ENCODE measurements around the gene GRIP2.

GRIP2 gene

DNA sequence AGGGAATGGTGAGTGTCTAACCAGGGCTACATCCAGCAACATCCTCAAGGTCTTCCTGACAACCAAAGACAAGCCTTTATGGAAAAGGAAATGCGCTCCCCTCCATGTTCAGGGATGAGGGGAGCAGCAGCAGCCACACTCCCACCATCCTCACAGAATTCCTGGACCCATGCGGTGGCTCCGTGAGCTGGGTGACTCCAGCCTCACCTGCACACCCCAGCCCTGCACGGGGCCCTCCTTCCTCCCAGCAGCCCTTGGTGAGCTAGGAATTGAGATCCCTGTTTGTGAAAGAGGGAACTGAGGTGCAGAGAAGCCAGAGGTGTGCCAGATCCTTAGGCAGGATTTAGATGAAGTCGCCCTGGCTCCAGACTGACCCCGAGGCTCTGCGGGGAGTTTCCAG lies 52.3 kb downstream of the GRIP2 start:
- no peak for DNase-seq (ENCODE audit: low spot score)

DNA sequence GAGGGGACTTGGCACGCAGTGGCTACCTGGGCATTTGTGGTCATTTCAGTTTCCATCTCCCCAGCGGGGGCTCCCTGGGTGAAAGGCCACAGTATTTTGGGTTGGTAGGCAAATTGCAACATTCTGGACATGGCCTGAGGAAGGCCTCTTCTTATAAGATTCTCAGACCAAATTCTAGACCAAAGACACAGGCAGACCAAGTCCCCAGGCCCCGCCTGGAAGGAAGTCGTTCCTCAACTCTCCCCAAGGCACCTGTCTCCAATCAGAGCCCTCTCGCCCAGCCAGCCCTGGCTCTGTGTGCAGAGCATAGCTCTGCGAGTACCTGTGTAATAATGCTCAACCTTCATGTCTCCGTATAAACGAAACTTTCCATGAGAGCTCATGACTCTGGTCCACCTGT lies 53.1 kb downstream of the GRIP2 start:
- DNase-seq (ENCODE audit: low spot score), result no peak

DNA sequence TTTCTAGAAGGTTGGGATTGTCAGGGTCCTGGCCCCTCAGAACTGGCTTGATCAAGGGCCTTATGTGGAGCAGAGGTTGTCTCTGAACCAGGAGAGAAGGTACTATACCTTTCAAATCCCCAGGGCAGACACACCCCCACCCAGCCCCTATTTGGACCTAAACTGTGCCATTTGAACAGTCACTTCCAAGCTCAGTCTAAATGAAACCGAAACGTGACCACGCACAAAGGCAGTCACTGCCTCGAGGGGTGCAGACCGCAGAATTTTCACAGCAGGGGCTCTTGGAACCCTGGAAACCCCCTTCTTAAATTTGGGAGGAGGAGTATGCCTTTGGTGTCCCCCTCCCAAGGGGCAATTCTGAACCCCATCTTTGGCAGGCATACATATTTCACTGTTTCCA lies 53.7 kb downstream of the GRIP2 start:
- DNase-seq (ENCODE audit: low spot score), result no peak

DNA sequence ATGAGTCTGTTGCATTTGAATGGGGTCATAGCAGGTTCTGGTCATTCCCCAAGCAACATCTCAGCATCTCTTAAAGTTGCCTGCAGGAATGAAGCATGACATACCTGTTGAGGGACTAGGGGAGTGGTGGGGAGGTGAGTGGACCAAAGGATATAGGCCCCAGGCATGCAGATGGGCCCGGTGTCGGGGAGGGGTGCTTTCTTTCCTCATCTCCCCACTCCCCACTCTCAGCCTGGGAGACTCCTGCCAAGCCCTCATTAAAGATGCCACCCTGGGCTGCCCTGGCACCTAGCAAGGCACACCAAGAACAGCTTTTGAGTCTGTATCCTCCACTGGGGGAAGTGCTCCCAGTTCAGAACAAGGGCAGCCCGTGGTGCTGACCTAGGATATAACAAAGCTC lies 54.2 kb downstream of the GRIP2 start:
- DNase-seq (ENCODE audit: low spot score), result no peak

DNA sequence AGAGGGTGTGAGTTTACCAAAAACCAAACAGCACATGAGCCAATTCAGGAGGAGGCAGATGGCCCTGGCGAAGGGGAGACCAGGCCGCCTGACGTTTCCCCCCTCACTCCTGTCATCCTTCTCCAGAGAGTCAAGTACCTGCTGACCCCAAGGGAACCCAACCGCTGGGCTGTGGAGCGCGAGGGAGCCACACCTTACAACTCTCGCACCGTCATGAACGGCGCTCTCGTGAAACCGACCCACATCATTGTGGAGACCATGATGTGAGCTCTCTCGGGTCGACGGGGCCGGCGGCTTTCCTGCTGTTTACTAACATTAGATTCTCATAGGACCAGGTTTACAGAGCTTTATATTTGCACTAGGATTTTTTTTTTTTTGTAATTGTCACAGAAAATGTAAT lies 55.4 kb downstream of the GRIP2 start:
- DNase-seq (ENCODE audit: low spot score), result no peak

DNA sequence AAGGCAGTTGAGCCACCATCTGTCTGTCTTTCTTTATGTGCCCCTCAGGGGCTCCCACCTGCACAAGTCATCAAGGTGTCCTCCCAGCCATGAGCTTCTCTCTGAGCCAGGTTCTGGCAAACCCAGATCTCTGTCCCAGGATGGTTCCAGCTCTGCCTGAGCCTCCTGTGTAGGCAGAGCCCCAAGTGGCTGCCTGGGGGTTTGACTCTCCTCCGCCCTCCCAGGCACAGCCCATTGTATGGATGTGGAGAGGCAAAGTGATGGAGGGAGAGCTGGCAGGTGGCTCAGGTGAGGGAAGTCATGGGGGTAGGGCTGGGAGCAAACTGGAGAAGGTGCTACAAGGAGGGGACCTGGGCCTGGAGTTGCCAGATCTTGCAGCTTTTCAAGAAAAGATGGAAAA lies 56.9 kb downstream of the GRIP2 start:
- no peak for DNase-seq (ENCODE audit: low spot score)

DNA sequence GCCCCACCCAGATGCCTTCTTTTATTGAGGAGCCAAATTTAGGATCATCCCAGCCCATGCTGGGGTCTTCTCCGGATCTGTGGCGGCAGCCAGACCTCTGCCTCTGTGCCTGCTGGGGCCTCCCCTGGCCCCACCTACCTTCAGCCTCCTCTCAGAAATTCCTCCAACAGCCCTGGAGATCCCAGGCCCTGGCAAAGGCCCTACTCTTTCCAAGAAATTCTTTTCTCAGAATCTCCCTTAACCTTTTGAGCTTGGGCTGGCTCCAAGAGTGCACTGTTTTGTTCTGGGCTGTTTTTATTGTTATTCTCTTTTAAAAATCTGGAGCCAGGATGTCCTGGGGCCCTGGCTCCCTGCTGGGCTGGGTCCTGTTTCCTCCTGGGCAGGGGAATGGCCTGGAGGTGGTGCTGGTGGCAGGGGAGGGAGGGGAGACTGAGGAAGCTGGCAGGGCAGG lies 57.8 kb downstream of the GRIP2 start:
- no peak for DNase-seq (ENCODE audit: low spot score)

DNA sequence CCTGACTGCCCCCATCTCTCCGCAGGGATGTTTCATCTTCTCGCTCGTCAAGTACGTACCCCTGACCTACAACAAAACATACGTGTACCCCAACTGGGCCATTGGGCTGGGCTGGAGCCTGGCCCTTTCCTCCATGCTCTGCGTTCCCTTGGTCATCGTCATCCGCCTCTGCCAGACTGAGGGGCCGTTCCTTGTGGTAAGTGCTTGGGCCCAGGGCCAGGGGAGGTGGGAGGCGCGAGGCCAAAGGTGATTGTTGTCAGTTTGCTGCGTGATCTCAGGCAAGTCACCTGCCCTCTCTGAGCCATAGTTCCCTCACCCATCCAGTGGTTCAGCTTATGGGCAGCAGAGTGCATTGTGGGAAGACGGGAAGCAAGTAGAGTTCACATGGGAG lies 58.5 kb downstream of the GRIP2 start:
- DNase-seq (ENCODE audit: low spot score), result no peak

DNA sequence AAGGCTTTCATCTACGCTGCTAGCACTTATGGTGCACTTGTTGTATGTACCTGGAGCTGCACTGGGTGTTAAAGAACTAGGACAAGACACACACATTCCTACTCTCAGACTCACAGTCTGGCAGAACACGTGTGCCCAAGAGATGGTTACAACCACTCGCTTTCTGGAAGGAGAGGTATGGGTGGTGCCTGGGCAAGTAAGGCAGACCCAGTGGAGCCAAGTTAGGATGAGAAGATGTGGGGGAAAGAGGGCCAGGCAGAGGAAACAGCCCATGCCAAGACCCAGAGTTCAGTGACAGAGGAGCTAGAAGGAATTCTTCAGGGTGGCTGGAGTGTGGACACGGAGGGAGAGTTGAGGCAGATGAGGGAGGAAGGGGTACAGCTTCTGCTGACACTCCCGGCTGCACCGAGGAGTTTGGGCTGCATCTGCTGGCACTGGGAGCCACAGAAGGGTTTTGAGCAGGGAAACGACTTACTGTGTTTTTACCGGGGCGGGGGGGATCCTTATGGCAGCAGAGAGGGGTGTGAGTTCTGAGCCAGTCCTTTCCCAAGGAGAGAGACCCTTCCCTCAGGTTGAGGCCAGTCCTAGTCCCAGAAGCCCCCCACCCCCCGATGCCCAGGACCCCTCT lies 59.0 kb downstream of the GRIP2 start:
- no peak for DNase-seq (ENCODE audit: low spot score)

DNA sequence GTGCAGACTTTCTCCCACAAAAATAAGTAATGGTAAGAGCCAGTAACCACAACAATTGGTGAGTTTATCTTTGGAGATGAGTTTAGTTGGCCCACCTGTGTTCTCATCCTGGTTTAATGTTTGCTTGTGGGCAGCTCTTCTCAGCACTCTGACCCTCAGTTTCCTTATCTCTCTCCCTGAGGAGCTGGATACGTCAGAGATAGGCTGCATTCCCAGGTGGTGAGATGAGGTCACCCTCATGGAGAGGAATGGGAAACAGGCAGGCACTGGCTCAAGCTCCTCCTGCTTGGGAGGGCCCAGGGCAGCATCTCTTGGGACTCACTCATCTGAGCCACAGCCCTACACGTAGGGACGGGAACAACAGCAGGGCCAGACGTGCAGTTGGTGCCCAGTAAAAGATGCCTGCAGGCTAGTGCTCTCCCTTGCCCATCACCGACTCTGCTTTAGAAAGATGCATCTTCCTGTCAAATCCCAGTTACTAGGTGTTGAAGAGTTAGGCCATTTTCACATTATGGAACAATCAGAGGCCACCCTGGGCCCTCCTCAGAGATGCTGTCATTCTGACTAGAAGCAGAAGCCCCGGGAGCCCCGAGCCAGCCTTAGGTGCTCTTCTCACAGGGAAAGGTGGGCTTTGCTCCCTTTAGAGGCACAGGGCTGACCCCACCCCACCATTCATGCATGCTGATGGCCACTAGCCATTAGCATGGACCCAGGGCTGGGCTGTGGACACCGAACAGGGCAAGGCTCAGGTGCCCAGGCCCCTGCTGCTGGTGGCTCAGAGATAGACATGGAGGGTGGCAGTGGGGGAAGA lies 59.7 kb downstream of the GRIP2 start:
- no peak for DNase-seq (ENCODE audit: low spot score)

DNA sequence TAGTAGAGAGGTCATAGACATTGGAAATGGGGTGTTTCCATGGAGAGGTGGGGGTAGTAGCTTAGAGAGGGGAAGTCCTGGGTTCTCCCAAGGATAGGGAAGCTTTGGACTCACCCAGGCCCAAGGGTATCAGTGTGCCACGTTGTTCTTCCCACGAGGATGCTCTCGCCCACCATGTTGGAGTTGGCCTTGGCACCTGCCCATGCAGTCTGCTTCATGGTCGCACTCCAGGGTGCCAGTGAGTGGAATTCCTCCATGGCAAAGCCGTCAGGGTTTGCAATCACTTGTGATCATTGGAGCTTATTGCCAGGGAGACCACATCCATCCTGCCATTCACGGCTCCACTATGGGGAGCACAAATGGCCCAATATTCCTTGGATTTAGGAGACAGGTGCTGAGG lies 60.6 kb downstream of the GRIP2 start:
- DNase-seq (ENCODE audit: low spot score), result no peak

DNA sequence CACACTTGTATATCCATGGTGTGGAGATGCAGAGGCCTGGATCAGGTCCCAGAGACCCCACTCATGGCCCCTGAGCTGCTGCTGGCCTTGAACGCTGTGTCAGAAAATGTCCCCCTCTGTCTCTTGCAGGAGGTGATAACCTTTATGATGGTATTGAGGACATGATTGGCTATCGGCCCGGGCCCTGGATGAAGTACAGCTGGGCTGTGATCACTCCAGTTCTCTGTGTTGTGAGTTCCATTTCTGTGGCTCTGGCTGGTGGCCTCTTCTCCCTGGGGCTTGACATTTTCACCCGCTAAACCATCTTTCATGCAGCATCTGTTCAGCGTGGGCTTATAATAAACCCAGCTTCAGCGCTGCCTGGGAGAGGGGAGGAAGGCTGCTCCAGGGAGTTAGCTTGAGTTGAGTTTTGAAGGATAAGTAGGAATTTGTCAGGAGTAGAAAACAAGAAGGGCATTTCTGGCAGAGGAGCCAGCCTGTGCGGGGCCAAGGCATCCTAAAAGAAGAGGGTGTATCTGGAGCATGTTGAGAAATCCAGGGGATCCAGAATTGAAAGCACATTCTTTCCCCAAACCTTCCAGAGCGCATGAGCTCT lies 61.1 kb downstream of the GRIP2 start:
- no peak for DNase-seq (ENCODE audit: low spot score)

DNA sequence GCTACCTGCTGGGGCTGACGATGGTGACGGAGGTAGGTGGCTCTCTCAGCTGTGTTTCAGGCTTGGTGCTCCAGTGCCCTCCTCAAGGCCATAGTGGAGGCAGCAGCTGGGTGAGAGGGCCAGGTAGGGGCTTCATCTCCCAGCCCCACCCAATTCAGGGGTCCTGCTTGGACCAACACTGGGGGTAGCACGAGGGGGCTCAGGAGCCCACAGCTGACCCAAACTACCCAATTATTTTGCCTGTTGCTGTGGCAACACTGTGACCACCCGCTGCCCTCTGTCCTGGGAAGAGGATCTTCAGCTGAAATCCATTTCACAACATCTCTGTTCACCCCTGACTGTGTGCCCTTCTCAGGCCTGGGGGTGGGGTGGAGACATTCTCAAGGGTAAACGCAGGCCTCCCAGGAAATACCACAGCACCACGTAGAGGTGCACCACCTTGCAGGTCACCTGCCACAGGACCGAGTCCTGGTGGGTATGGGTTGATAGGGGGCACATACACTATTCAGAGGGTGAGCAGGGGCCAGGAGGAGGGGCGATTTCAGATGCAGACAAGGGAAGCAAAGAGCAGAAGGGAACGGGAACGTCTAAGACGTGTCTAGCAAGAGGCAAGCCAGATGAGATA lies 62.7 kb downstream of the GRIP2 start:
- no peak for DNase-seq (ENCODE audit: low spot score)

DNA sequence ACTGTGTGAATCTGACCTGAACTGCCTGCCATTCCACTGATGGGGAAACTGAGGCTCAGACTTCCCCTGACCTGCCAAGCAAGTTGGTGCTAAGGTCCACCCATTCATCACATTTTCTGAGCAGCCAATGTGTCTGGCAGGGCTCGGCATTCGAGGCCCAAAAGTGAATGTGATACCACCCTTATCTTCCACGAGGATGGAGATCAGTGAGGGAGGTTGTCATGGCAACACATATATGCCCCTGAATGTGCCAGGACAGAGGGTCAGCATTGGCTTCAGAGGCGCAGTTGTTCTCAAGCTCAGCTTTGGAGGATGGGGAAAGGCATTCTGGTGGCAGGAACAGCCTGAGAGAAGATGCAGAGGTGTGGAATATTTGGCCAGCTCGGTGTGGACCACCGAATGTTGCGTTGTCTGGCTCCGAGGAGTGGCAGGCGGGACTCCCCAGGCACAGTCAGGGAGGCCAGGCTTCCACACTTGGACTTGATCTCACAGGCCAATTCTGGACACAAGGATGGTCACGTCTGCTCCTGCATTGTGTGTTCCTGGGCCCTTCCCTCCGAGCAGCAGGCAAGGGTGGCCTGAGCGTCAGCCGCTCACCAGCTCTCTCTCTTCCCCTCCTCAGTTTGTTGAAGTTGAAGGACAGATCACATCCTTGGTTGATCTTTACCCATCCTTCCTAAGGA lies 63.4 kb downstream of the GRIP2 start:
- no peak for DNase-seq (ENCODE audit: low spot score)

DNA sequence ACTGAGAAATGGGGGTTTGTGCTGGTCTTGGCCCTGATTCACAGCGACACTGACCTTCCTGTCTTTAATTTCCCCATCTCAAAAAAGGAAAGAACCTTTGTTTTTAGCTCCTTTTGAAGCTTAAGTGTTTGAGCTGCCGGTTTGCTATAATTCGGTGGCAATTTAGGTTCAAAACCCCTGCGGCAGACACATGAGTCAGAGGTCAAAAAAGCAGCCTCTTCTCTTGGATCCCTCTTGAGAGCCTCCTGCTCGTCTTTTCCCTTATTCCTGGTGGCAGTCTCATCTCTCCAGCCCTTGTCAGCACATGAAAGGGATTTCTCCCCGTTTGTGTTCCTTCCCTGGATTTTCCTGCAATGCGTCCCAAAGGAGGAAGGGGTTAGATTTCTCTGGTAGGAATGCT lies 64.5 kb downstream of the GRIP2 start:
- no peak for DNase-seq (ENCODE audit: low spot score)

DNA sequence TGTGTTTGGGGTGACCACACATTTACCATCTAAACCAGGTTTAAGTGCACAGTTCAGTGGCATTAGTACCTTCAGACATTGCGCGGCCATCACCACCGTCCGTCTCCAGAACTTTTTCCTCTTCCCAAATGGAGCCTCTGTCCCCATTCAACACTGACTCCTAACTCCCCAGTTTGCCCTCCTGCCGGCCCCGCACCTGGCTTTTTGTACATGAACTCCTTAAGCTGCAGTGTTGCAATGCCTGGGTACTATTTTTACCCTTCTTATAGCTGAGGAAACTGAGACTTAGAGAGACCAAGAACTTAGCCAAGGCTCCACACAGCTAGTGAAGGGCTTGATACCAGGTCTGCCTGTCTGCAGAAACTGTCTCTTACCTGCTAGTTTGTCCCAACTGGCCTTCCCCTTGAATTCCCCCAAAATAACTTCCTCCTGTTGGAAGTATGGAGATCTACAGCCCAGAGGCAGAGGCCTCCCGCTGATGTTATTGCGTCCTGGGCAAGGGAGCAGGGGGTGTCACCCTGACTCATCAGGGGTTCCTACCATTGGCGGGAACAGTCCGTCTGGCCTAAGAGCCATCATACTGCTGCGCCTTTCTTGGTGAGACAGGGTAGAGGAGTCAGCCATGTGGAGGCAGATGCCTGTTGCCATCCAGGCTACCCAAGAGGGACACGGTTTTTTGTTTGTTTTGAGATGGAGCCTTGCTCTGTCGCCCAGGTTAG lies 65.6 kb downstream of the GRIP2 start:
- no peak for DNase-seq (ENCODE audit: low spot score)

DNA sequence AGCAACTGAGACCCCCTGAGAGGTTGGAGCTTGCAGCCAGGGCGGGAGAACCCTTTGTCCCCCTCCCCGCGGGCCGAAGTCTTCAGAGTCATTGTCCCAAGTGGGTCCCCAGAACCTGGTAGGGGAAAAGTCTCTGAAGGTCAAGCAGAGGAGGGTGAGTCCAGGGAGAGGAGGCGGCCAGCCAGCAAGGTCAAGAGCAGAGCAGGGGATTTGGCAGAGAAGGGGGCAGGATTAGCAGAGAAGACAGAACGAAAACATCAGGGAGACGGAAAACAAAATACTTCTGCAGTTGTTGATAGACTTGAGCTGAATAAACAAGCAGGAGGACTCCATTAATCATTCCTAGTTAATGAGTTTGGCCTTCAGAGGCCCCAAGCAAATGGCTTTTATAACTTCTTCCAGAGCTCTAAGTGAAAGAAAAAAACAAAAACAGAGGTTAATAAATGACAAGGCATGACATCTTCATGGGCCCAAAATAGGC lies 66.7 kb downstream of the GRIP2 start:
- no peak for DNase-seq (ENCODE audit: low spot score)

DNA sequence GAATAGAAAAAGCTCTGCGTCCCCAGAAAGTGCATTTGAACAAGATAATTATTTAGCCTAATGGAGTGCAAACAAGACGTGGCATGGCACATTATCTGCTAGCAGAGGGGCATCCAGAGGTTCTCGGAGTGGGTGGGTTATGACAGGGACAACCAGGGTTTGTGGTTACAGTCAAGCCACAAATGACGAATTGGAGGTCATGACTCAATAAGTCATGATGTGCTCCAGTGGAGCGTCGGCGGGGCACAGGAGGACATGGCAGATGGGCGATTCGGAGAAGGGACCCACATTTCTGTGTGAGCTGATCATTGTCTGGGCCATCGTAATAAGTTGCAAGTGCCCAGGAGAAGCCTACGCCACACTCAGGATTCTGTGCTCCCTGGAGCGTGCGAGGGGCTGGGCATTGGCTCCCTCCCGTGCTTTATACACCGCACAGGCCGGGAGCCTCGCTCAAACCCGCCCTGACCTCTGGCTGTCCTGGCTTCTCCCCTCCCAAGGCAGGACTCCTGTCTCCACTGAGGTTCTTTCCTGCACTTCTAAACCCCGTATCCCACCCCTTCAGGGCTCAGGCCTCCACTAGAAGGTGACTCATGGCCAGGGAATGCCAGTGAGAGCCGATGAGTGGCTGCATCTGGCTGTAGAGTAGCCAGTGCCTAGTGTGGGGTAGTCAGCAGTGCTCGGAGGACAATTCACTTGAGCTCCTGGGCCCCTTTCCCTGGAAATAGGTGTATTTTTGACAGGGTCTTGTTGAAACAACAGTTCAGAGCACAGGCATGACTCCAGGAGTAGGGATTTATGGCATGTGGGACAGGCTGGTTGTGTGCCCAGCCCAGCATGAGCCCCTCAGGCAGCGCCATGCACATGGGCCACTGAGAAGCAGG lies 67.4 kb downstream of the GRIP2 start:
- no peak for DNase-seq (ENCODE audit: low spot score)

DNA sequence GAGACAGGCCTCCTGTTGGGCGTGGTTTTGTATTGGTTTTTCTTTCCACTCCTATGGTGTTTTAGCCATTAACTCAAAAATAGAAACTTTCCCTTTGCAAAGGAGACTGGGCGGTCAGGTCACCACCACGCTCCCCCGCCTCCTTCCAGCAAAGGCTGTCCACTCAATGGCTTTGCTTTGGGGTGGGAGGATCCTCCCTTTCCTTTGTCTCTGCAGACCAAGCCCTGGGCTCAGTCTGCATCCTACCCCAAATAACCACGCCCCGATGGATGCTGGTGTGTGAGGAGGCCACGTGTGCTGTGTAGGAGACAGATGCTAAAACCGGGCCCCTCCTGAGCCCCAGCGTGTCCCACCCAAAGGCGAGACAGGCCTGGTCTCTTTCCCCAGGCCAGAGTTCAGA lies 68.5 kb downstream of the GRIP2 start:
- DNase-seq (ENCODE audit: low spot score), result no peak

DNA sequence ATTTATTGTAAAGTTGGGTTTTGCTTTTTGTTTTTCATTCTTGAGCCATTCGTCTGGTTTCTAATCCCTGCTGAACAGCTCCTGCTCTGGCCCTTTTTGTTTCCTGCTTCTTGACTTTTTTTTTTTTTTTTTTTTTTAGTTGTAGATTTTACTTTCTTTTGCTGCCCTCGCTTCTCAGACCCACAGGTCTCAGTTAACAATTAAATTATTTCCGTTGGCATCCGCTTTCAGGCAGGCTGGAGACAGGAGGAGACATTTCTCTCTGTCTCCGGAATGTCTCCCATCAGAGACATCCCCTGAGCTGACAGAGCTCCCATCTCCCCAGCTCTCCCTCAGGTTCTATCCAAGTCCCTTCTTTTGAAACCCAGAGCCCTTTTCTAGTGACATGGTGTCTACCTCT lies 69.1 kb downstream of the GRIP2 start:
- DNase-seq (ENCODE audit: low spot score), result no peak

Data from SK-N-DZ (cell line).